Trophoblast cell (in vitro differentiated cells and primary cell): ENCODE data around the gene FASTKD3.

Experiments
- DNase-seq, 2 donors: peaks; one replicate each; pipeline ENCODE4 v3.0.0-alpha.2; 2016
- H2AFZ ChIP-seq: 2 replicates; pipeline ENCODE4 v1.6.1; 2013; ENCODE audit warnings: low read length, moderate library complexity, mild to moderate bottlenecking; ENCODE audit not compliant: insufficient read depth, poor library complexity
- H2AK5ac ChIP-seq: 2 replicates; pipeline ENCODE4 v1.6.1; 2013; ENCODE audit warnings: mild to moderate bottlenecking, low read length
- H2BK120ac ChIP-seq: 2 replicates; pipeline ENCODE4 v1.6.1; 2013; ENCODE audit warnings: low read length, mild to moderate bottlenecking, moderate library complexity; ENCODE audit not compliant: insufficient read depth, poor library complexity
- H2BK12ac ChIP-seq: 2 replicates; pipeline ENCODE4 v1.6.1; 2013; ENCODE audit warnings: mild to moderate bottlenecking, low read length, moderate library complexity
- H2BK5ac ChIP-seq: 2 replicates; pipeline ENCODE4 v1.6.1; 2013; ENCODE audit warnings: low read length, low read depth, moderate library complexity, mild to moderate bottlenecking; ENCODE audit not compliant: poor library complexity
- H3K14ac ChIP-seq: 2 replicates; pipeline ENCODE4 v1.6.1; 2013; ENCODE audit warnings: mild to moderate bottlenecking, low read length
- H3K18ac ChIP-seq: 2 replicates; pipeline ENCODE4 v1.6.1; 2013; ENCODE audit warnings: mild to moderate bottlenecking, low read length
- H3K23ac ChIP-seq: 2 replicates; pipeline ENCODE4 v1.6.1; 2013; ENCODE audit warnings: low read length
- H3K27ac ChIP-seq: 2 replicates; pipeline ENCODE4 v1.5.1; 2013; ENCODE audit warnings: low read depth, mild to moderate bottlenecking, inconsistent platforms, low read length, moderate library complexity
- H3K27me3 ChIP-seq: 2 replicates; pipeline ENCODE4 v1.6.1; 2013; ENCODE audit warnings: inconsistent platforms, mild to moderate bottlenecking, low read length, moderate library complexity; ENCODE audit not compliant: insufficient read depth
- H3K36me3 ChIP-seq, 2 experiments: 1 replicate in 1 of 2; 2 replicates in 1 of 2; pipeline ENCODE4 v1.6.1; 2013; ENCODE audit warnings: low read length in 2 of 2, mild to moderate bottlenecking in 2 of 2, moderate library complexity in 1 of 2; ENCODE audit not compliant: insufficient read depth in 2 of 2, control insufficient read depth in 1 of 2
- H3K4ac ChIP-seq: 2 replicates; pipeline ENCODE4 v1.6.1; 2013; ENCODE audit warnings: low read depth, mild to moderate bottlenecking, low read length, moderate library complexity
- H3K4me1 ChIP-seq, 2 experiments: 1 replicate in 1 of 2; 2 replicates in 1 of 2; pipeline ENCODE4 v1.6.1; 2013; ENCODE audit warnings: low read length in 2 of 2, mild to moderate bottlenecking in 2 of 2, moderate library complexity in 1 of 2; ENCODE audit not compliant: insufficient read depth in 2 of 2, control insufficient read depth in 1 of 2
- H3K4me2 ChIP-seq: 2 replicates; pipeline ENCODE4 v1.6.1; 2013; ENCODE audit warnings: inconsistent platforms, mild to moderate bottlenecking, low read length, moderate library complexity
- H3K4me3 ChIP-seq: 2 replicates; pipeline ENCODE4 v1.5.1; 2013; ENCODE audit warnings: mild to moderate bottlenecking, low read depth, low read length, inconsistent platforms
- H3K79me1 ChIP-seq: one replicate; pipeline ENCODE4 v1.6.1; 2013; ENCODE audit warnings: low read length
- H3K79me2 ChIP-seq: 2 replicates; pipeline ENCODE4 v1.6.1; 2013; ENCODE audit warnings: low read length, mild to moderate bottlenecking; ENCODE audit not compliant: control insufficient read depth, insufficient read depth, poor library complexity
- H3K9ac ChIP-seq: 2 replicates; pipeline ENCODE4 v1.6.1; 2013; ENCODE audit warnings: mild to moderate bottlenecking, low read length
- H3K9me3 ChIP-seq: 2 replicates; pipeline ENCODE4 v1.6.1; 2013; ENCODE audit warnings: low read depth, mild to moderate bottlenecking, control low read depth, inconsistent platforms, low read length; ENCODE audit not compliant: insufficient read depth
- H4K12ac ChIP-seq: 2 replicates; pipeline ENCODE4 v1.6.1; 2013; ENCODE audit warnings: low read depth, mild to moderate bottlenecking, low read length, moderate library complexity
- H4K8ac ChIP-seq: 2 replicates; pipeline ENCODE4 v1.6.1; 2013; ENCODE audit warnings: low read depth, mild to moderate bottlenecking, low read length, moderate library complexity
- H4K91ac ChIP-seq: one replicate; pipeline ENCODE4 v1.6.1; 2013; ENCODE audit warnings: low read depth, mild to moderate bottlenecking, low read length, moderate library complexity
- WGBS: extraction: QIAGEN DNeasy Blood & Tissue Kit; methylation state at CpG from one replicate; pipeline ENCODE4 v1.1.7; 2013; ENCODE audit warnings: missing lambda C conversion rate; ENCODE audit not compliant: insufficient read length, insufficient coverage; ENCODE audit errors: extremely low coverage; 5-methylcytosine and 5-hydroxymethylcytosine counted together

Gene FASTKD3

GRCh38 chr5:7877851-7878250, 9.0 kb upstream of the FASTKD3 start:
- H4K8ac ChIP-seq, result no peak overlapping the region
- H2BK5ac ChIP-seq, result no peak overlapping the region
- H3K4me2 ChIP-seq, result no peak overlapping the region
- H2BK12ac ChIP-seq, result no peak overlapping the region
- H3K14ac ChIP-seq, result no peak overlapping the region
- no peaks in the 10 kb centered on the region for H3K27me3 ChIP-seq
- H4K12ac ChIP-seq, result no peak overlapping the region
- no peak overlapping the region for H4K91ac ChIP-seq
- no peaks in the 10 kb centered on the region for H3K79me1 ChIP-seq
- no peak overlapping the region for H2AFZ ChIP-seq
- no peak overlapping the region for H2AK5ac ChIP-seq
- H3K27ac ChIP-seq, result no peak overlapping the region
- H3K9me3 ChIP-seq, result no peaks in the 10 kb centered on the region
- H3K18ac ChIP-seq, result no peak overlapping the region
- no peak overlapping the region for H3K23ac ChIP-seq
- peaks cover 1% of the 10 kb centered on the region for H3K79me2 ChIP-seq
- H3K4me3 ChIP-seq, result no peak overlapping the region
- no peaks in the 10 kb centered on the region for H3K4me1 ChIP-seq
- no CpG with 5 or more reads among the region's 9 CpGs for WGBS
- H3K9ac ChIP-seq, result no peak overlapping the region
- H3K36me3 ChIP-seq, result peaks cover 16 to 37% of the 10 kb centered on the region in 2 experiments
- DNase-seq, result no peak
- no peak overlapping the region for H2BK120ac ChIP-seq
- no peak overlapping the region for H3K4ac ChIP-seq

- H3K79me2 ChIP-seq, result peaks cover 2% of the 10 kb centered on the region
- H4K91ac ChIP-seq, result no peak overlapping the region
- H2BK5ac ChIP-seq, result no peak overlapping the region
- no CpG with 5 or more reads among the region's 3 CpGs for WGBS
- no peak overlapping the region for H4K12ac ChIP-seq
- H2BK120ac ChIP-seq, result no peak overlapping the region
- H3K27ac ChIP-seq, result no peak overlapping the region
- no peak overlapping the region for H3K4me2 ChIP-seq
- H4K8ac ChIP-seq, result no peak overlapping the region
- no peaks in the 10 kb centered on the region for H3K79me1 ChIP-seq
- H2AFZ ChIP-seq, result no peak overlapping the region
- H3K14ac ChIP-seq, result no peak overlapping the region
- H3K9ac ChIP-seq, result no peak overlapping the region
- H3K36me3 ChIP-seq, result peaks cover 15 to 32% of the 10 kb centered on the region in 2 experiments
- H3K4me1 ChIP-seq, result no peaks in the 10 kb centered on the region
- no peak overlapping the region for H3K4ac ChIP-seq
- H3K27me3 ChIP-seq, result no peaks in the 10 kb centered on the region
- H2AK5ac ChIP-seq, result no peak overlapping the region
- H3K9me3 ChIP-seq, result no peaks in the 10 kb centered on the region
- H3K18ac ChIP-seq, result no peak overlapping the region
- no peak overlapping the region for H2BK12ac ChIP-seq
- H3K23ac ChIP-seq, result no peak overlapping the region
- no peak for DNase-seq
- H3K4me3 ChIP-seq, result no peak overlapping the region
Measured at GRCh38 chr5:7876867-7877266, 8.0 kb upstream of the FASTKD3 start.

DNA sequence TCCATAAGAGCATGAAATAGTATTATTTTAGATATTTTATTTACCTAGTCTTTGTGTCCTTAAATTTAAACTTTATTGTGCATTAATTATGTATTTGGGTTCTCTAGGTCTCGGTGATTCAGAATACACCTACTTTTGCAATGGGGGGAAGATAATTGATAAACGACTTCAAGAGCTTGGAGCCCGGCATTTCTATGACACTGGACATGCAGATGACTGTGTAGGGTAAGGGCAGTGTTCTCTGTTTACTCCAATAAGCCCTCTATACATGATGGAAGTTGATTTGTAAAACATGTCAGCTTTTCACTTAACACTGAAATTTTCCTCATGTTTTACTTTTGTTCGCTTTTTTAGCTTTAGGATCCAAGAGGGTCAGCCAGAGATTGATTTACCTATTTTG, 6.3 kb upstream of the FASTKD3 start:
- H3K36me3 ChIP-seq, result peaks cover 10 to 23% of the 10 kb centered on the region in 2 experiments
- H3K18ac ChIP-seq, result no peak overlapping the region
- no peak overlapping the region for H3K14ac ChIP-seq
- no peaks in the 10 kb centered on the region for H3K79me1 ChIP-seq
- no peaks in the 10 kb centered on the region for H3K9me3 ChIP-seq
- H2AFZ ChIP-seq, result no peak overlapping the region
- H3K4me3 ChIP-seq, result no peak overlapping the region
- no peak overlapping the region for H3K27ac ChIP-seq
- H2BK120ac ChIP-seq, result no peak overlapping the region
- H3K79me2 ChIP-seq, result peaks cover 2% of the 10 kb centered on the region
- H3K9ac ChIP-seq, result no peak overlapping the region
- H3K4me1 ChIP-seq, result no peaks in the 10 kb centered on the region
- no peak for DNase-seq
- H3K4me2 ChIP-seq, result no peak overlapping the region
- no peak overlapping the region for H3K23ac ChIP-seq
- WGBS, result no CpG with 5 or more reads among the region's 4 CpGs
- no peak overlapping the region for H2BK5ac ChIP-seq
- H3K4ac ChIP-seq, result no peak overlapping the region
- H4K91ac ChIP-seq, result no peak overlapping the region
- no peak overlapping the region for H4K12ac ChIP-seq
- H4K8ac ChIP-seq, result no peak overlapping the region
- no peak overlapping the region for H2AK5ac ChIP-seq
- H3K27me3 ChIP-seq, result no peaks in the 10 kb centered on the region
- no peak overlapping the region for H2BK12ac ChIP-seq

- no peak overlapping the region for H4K91ac ChIP-seq
- no peak overlapping the region for H3K9ac ChIP-seq
- peaks cover 7 to 18% of the 10 kb centered on the region in 2 experiments for H3K36me3 ChIP-seq
- H3K4me3 ChIP-seq, result no peak overlapping the region
- no peaks in the 10 kb centered on the region for H3K79me1 ChIP-seq
- no peak overlapping the region for H2AFZ ChIP-seq
- H3K27ac ChIP-seq, result no peak overlapping the region
- WGBS, result no CpG with 5 or more reads among the region's 2 CpGs
- H2BK5ac ChIP-seq, result no peak overlapping the region
- no peak overlapping the region for H2BK120ac ChIP-seq
- DNase-seq, result no peak
- H4K12ac ChIP-seq, result no peak overlapping the region
- no peak overlapping the region for H3K14ac ChIP-seq
- no peaks in the 10 kb centered on the region for H3K27me3 ChIP-seq
- no peaks in the 10 kb centered on the region for H3K9me3 ChIP-seq
- no peak overlapping the region for H3K23ac ChIP-seq
- peaks cover 2% of the 10 kb centered on the region for H3K79me2 ChIP-seq
- no peak overlapping the region for H3K18ac ChIP-seq
- H3K4me2 ChIP-seq, result no peak overlapping the region
- no peak overlapping the region for H4K8ac ChIP-seq
- H2BK12ac ChIP-seq, result no peak overlapping the region
- H2AK5ac ChIP-seq, result no peak overlapping the region
- H3K4me1 ChIP-seq, result no peaks in the 10 kb centered on the region
- H3K4ac ChIP-seq, result no peak overlapping the region
Measured at GRCh38 chr5:7874639-7875038, 5.8 kb upstream of the FASTKD3 start.
